22Rv1 (cell line): ENCODE data around the gene MAGI3.
"Not testable (repeated sequence)": the region's sequence is repeated elsewhere in the genome, so short reads cannot be mapped to it uniquely, and the experiment has no call there.

ENCODE experiments used
- H3K27ac ChIP-seq: fragments of 450-650 bp; 2 replicates; pipeline ENCODE4 v1.5.1; 2017
- CTCF ChIP-seq: fragments of 450-650 bp; IDR thresholded peaks from 2 replicates; pipeline ENCODE4 v1.5.1; 2017; ENCODE audit warnings: mild to moderate bottlenecking
- ZFX ChIP-seq: fragments of 450-650 bp; IDR thresholded peaks from 2 replicates; pipeline ENCODE4 v1.6.1; 2017; ENCODE audit warnings: antibody characterized with exemption, borderline replicate concordance

The MAGI3 gene

GRCh38 chr1:113545626-113546025 lies 155.3 kb downstream of the MAGI3 start:
- H3K27ac ChIP-seq = no peak overlapping the region
- TF ChIP-seq ZFX = no peak
- no peak for TF ChIP-seq CTCF

DNA sequence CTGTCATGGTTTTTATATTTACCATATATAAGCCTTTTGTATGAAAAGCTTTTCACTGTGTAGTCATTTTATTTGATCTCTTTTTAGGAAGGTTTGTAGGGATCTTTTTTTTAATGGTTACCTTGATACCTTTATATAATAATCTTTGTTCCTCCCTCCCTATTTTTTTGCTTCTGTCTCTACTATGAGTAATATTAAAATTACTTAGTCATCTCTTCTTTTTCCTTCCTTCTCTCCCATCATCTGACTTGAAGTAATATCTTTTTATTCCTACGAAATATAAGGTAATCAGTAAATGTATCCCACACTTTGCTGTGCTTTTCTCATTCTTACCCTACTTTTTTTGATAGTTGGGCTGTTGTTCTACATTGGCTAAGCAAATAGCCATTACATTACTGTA lies 161.4 kb downstream of the MAGI3 start:
- H3K27ac ChIP-seq = no peak overlapping the region
- TF ChIP-seq CTCF (no peak), ZFX (no peak)

DNA sequence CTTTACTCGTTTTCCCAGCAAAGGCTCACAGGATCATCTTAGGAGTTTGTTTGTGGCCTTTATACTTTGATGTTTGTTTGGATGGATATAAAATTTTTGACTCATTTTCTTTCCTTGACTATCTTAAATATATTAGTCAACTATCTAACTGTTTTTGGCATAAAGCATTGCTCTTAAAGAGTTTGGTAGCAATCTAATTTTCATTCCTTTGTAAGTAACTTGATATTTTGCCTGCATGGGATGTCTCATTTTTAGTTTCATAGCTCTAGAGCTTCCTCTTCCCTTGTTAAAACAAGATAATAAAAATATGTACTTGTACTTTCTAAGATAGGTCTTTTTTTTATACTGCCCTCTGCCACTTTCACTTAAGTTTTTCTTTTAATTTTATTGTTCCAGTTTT lies 161.9 kb downstream of the MAGI3 start:
- TF ChIP-seq CTCF (no peak), ZFX (no peak)
- no peak overlapping the region for H3K27ac ChIP-seq

GRCh38 chr1:113557187-113557586 lies 166.9 kb downstream of the MAGI3 start:
- H3K27ac ChIP-seq = no peak overlapping the region
- no peak for TF ChIP-seq ZFX
- TF ChIP-seq CTCF = no peak

DNA sequence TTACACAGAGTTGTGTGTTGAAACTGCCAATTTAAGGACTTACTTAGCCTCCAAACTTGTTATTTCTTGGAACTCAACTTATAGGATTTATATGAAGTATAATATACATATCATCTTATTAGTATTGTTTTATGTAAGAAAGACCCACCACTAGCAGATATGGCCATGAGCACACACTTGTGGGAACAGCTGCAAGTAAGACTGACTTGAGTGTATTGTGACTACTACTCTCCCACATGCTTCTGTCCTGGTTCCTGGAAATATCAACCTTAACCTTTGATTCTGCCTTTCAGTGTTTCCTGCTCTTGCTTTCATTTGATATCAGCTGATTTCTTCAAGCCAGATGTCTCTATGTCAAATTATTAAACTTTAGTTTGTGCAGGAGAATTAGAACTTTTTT lies 175.3 kb downstream of the MAGI3 start:
- no peak for TF ChIP-seq CTCF
- TF ChIP-seq ZFX = no peak
- H3K27ac ChIP-seq = no peak overlapping the region

DNA sequence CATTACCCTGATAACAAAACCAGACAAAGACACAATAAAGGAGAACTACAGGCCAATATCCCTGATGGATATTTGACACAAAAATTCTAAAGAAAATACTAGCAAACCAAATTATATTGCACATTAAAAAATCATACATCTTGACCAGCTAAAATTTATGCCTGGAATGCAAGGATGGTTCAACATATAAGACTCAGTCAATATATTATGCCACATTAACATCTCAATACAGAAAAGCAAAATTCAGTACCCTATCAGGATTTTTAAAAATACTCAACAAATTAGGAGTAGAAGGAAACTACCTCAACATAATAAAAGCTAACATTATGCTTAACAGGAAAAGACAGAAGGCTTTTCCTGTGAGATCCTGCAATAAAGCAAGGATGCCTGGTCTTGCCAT lies 177.1 kb downstream of the MAGI3 start:
- no peak for TF ChIP-seq ZFX
- TF ChIP-seq CTCF = no peak

DNA sequence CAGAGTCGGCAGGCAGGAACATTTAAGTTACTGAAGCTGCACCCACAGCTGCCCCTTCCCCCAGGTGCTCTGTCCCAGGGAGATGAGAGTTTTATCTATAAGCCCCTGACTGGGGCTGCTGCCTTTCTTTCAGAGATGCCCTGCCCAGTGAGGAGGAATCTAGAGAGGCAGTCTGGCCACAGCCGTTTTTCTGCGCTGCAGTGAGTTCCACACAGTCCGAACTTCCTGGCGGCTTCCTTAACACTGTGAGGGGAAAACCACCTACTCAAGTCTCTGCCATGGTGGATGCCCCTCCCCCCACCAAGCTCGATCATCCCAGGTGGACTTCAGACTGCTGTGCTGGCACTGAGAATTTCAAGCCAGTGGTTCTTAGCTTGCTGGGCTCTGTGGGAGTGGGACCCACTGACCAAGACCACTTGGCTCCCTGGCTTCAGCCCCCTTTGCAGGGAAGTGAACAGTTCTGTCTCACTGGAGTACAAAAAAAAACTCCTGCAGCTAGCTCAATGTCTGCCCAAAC lies 185.5 kb downstream of the MAGI3 start:
- not testable (repeated sequence) for H3K27ac ChIP-seq

More for the DNA sequence above, 177.1 kb downstream of the MAGI3 start:
- no peak overlapping the region for H3K27ac ChIP-seq

DNA sequence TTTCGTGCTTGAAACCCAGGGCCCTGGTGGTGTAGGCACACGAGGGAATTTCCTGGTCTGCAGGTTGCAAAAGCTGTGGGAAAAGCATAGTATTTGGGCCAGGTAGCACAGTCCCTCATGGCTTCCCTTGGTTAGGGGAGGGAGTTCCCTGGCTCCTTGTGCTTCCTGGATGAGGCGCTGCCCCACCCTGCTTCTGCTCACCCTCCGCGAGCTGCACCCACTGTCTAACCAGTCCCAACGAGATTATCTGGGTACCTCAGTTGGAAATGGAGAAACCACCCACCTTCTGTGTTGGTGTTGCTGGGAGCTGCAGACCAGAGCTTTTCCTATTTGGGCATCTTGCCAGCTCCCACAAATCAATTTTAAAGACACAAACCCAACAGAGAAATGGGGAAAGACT lies 186.0 kb downstream of the MAGI3 start:
- no peak overlapping the region for H3K27ac ChIP-seq
- TF ChIP-seq ZFX (no peak), CTCF (no peak)
